IPS-20b (cell line): Measurements from ENCODE around the gene KDM4B.

Experiments used
- H3K27ac ChIP-seq: one replicate; pipeline ENCODE4 v1.5.1; 2013; ENCODE audit warnings: low read length
- H3K27me3 ChIP-seq: 2 replicates; pipeline ENCODE4 v1.6.1; 2013; ENCODE audit warnings: mild to moderate bottlenecking, low read length, inconsistent platforms; ENCODE audit not compliant: insufficient read depth
- H3K36me3 ChIP-seq: 2 replicates; pipeline ENCODE4 v1.6.1; 2013; ENCODE audit warnings: low read depth, mild to moderate bottlenecking, inconsistent platforms, low read length, moderate library complexity; ENCODE audit not compliant: insufficient read depth
- H3K4me1 ChIP-seq: 2 replicates; pipeline ENCODE4 v1.6.1; 2013; ENCODE audit warnings: mild to moderate bottlenecking, control low read depth, inconsistent platforms, low read length, moderate library complexity; ENCODE audit not compliant: insufficient read depth
- H3K4me3 ChIP-seq: 2 replicates; pipeline ENCODE4 v1.5.1; 2013; ENCODE audit warnings: mild to moderate bottlenecking, low read length, inconsistent platforms
- H3K9ac ChIP-seq: 2 replicates; pipeline ENCODE4 v1.6.1; 2013; ENCODE audit warnings: low read depth, mild to moderate bottlenecking, inconsistent platforms, low read length, moderate library complexity
- H3K9me3 ChIP-seq: 2 replicates; pipeline ENCODE4 v1.6.1; 2013; ENCODE audit warnings: mild to moderate bottlenecking, low read depth, low read length, inconsistent platforms; ENCODE audit not compliant: insufficient read depth

Gene KDM4B

GRCh38 chr19:5040544-5041167 lies 71.7 kb downstream of the KDM4B start:
- Histone ChIP-seq H3K36me3 (peaks cover 10% of the 10 kb centered on the region; the same call in 1 of the 2 replicates), H3K4me1 (no peaks in the 10 kb centered on the region), H3K27me3 (no peaks in the 10 kb centered on the region), H3K4me3 (no peak overlapping the region), H3K9ac (no peak overlapping the region), H3K27ac (no peak overlapping the region), H3K9me3 (no peaks in the 10 kb centered on the region)

GRCh38 chr19:5041168-5041912 lies 72.4 kb downstream of the KDM4B start:
- Histone ChIP-seq H3K27me3 (no peaks in the 10 kb centered on the region), H3K4me1 (no peaks in the 10 kb centered on the region), H3K4me3 (no peak overlapping the region), H3K36me3 (peaks cover 10% of the 10 kb centered on the region; the same call in 1 of the 2 replicates), H3K27ac (no peak overlapping the region), H3K9me3 (no peaks in the 10 kb centered on the region), H3K9ac (no peak overlapping the region)

GRCh38 chr19:5041913-5042187 lies 72.9 kb downstream of the KDM4B start:
- Histone ChIP-seq H3K4me1 (no peaks in the 10 kb centered on the region), H3K27me3 (no peaks in the 10 kb centered on the region), H3K9ac (no peak overlapping the region), H3K36me3 (peaks cover 10% of the 10 kb centered on the region; the same call in 1 of the 2 replicates), H3K27ac (no peak overlapping the region), H3K4me3 (no peak overlapping the region), H3K9me3 (no peaks in the 10 kb centered on the region)

GRCh38 chr19:5042556-5042955 lies 73.6 kb downstream of the KDM4B start:
- Histone ChIP-seq H3K4me3 (no peak overlapping the region), H3K9ac (no peak overlapping the region), H3K4me1 (no peaks in the 10 kb centered on the region), H3K9me3 (no peaks in the 10 kb centered on the region), H3K27ac (no peak overlapping the region), H3K27me3 (no peaks in the 10 kb centered on the region), H3K36me3 (peaks cover 10% of the 10 kb centered on the region; the same call in 1 of the 2 replicates)

DNA sequence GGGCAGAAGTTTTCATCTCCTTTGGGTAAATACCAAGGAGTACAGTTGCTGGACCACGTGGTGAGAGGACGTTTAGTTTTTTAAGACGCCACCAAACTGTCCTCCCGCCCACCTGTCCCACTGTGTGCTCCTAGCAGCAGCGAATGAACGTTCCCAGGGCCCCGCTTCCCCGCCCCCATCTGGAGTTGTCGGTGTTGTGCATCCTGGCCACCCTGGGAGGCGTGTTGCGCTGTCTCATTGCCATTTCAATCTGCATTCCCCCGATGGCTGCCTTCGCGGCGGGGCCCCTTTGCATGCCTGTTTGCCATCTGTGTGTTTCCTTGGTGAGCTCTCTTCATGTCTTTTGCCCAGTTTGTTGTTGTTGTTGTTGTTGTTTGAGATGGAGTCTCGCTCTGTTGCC lies 76.1 kb downstream of the KDM4B start:
- Histone ChIP-seq H3K9me3 (no peaks in the 10 kb centered on the region), H3K27me3 (no peaks in the 10 kb centered on the region), H3K9ac (no peak overlapping the region), H3K4me1 (no peaks in the 10 kb centered on the region), H3K27ac (no peak overlapping the region), H3K4me3 (no peak overlapping the region), H3K36me3 (peaks cover 10% of the 10 kb centered on the region; the same call in 1 of the 2 replicates)

DNA sequence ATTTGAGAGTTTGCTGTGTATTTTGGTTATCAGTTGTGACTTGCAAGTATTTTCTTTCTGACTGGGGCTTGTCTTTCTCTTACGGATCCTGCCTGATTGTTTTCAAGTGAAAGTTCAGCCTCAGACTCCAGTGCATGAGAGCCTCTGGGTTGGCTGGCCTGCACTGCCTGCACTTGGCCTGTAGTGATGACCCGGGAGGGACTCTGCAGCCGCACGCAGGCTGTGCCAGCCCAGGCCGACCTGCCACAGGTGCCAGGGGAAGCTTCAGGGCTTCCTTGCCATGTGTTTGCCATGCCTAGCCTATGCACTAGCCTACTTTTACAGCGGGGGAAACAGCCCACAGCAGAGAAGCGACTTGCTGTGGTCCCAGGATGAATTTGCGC lies 77.0 kb downstream of the KDM4B start:
- Histone ChIP-seq H3K4me1 (no peaks in the 10 kb centered on the region), H3K27me3 (no peaks in the 10 kb centered on the region), H3K9me3 (no peaks in the 10 kb centered on the region), H3K4me3 (no peak overlapping the region), H3K36me3 (peaks cover 5% of the 10 kb centered on the region; the same call in 1 of the 2 replicates), H3K9ac (no peak overlapping the region), H3K27ac (no peak overlapping the region)

DNA sequence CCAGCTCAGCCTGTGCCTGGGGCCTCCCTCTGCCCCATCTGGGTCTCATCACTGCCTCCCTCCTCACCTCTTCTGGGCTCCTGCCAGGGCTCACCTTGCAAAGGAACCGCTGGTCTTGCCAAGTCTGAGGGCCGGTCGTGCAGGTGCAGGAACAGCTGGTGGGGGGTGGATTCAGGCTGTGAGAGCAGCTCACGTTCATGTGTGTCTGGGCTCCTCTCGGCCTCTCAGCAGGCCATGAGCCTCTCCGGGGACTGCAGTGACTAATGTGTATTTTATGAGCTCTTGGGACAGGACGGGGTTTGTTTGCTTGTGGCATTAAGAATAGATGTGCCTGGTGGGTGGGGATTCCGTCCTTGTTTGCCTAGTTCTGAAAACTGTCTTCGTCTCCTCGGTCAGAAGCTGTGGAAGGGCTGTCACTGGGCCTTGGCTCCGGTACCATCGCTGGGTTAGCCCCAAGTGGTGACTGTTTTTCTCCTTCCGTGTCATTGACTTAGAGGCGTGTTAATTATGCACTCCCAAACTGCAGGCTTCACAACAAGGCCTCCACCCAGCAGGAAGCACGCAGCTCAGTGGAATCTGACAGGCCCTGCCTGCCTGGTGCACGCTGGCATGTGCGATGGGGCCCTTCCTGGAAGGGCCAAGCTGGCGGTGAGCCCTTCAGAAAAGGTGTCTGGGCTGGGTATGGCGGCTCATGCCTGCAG lies 77.6 kb downstream of the KDM4B start:
- Histone ChIP-seq H3K9me3 (no peaks in the 10 kb centered on the region), H3K27me3 (no peaks in the 10 kb centered on the region), H3K27ac (no peak overlapping the region), H3K9ac (no peak overlapping the region), H3K4me1 (no peaks in the 10 kb centered on the region), H3K36me3 (peaks cover 5% of the 10 kb centered on the region; the same call in 1 of the 2 replicates), H3K4me3 (no peak overlapping the region)

GRCh38 chr19:5047251-5047935 lies 78.5 kb downstream of the KDM4B start:
- no peaks in the 10 kb centered on the region for H3K9me3 ChIP-seq
- H3K27me3 ChIP-seq, result no peaks in the 10 kb centered on the region
- H3K27ac ChIP-seq, result no peak overlapping the region
- no peak overlapping the region for H3K9ac ChIP-seq
- no peaks in the 10 kb centered on the region for H3K4me1 ChIP-seq
- no peak overlapping the region for H3K4me3 ChIP-seq
- no peaks in the 10 kb centered on the region for H3K36me3 ChIP-seq

DNA sequence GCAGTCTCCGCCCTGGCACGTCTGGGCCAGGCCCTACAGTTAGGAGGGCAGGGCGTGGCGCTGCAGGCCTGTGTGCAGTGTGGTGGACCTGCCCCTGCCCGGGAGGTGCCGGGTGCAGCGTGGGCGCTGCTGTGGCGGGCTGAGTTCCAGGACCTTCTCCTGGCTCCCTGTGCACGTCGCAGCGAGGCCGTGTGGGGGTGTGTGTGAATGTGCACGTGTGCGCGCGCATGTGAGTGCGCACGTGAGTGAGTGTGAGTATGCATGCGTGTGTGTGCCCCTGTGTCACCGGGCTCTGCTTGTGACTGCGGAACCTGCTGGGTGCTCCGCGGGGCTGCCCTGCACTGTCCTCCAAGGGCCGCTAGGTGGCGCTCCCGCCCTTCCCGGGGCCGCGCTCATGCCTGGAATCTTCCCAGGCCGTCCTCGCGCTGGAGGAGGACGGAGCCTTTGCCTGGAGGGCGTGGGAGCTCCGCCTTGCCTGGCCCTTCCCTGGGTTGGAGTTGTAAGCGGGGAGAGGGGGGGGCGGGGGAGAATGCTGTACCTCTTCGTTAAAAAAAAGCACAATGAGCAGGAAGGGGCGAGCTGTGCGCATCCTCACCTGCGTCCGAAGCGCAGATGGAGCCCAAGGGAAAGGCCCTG lies 79.3 kb downstream of the KDM4B start:
- Histone ChIP-seq H3K9me3 (no peaks in the 10 kb centered on the region), H3K4me1 (no peaks in the 10 kb centered on the region), H3K36me3 (no peaks in the 10 kb centered on the region), H3K27ac (no peak overlapping the region), H3K4me3 (no peak overlapping the region), H3K9ac (no peak overlapping the region), H3K27me3 (no peaks in the 10 kb centered on the region)

DNA sequence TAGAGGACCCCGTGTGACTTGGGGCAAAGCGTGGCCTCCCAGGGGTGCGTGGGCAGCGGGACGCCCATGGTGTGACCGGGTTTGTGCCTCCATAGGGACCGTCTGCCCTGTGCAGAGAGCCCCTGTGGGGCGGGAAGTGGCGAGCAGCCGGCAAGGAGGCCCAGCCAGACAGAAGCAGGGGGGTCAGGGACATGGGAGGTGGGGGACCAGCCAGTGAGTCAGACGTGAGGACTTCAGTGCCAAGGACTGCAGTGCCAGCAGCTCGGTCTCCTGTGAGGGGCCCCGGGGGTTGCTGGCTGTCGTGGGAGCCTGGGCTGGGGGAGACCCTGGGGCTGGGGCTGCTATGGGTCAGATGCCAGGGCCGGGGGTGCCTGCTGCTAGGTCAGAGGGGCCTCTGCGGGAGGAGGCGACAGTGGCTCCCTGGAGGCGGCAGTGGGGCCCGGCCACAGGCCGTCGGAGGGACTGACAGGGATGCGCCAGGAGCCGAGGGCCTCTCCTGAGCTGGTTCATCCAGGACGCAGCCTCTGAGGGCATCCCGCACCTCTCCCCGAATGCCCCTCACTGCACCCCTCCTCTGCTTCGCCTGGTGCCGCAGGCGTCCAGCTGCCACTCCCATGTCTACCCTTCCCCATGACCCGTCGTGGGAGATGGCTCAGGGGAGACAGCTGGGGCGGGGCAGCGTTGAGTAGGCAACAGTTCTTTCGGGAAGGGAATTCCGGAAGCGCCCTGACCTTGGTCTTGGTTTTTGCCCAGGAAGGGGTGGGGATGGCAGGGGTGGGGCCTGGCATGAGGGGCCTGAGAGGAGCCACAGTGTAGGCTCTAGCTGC lies 80.0 kb downstream of the KDM4B start:
- H3K9me3 ChIP-seq, result no peaks in the 10 kb centered on the region
- no peak overlapping the region for H3K27ac ChIP-seq
- H3K4me3 ChIP-seq, result no peak overlapping the region
- no peak overlapping the region for H3K9ac ChIP-seq
- no peaks in the 10 kb centered on the region for H3K36me3 ChIP-seq
- H3K4me1 ChIP-seq, result no peaks in the 10 kb centered on the region
- no peaks in the 10 kb centered on the region for H3K27me3 ChIP-seq

DNA sequence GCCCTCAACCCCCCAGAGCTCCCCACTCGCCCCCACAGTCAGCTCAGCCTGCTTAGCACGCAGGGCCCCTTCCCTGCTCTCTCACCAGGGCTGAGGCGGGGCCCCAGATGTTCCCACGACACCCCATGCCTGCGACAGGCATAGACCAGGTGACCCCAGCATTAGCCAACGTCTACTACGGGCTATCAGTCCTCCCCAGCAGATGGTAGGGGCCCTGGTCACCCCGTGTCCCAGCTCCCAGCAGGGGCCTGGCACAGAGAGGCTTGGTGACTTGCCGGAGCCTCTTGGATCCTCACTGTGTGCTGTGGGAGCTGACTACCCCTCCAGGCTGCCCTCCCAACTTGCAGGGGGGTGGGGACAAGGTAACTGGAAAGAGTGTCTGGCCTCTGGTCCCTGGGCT lies 80.6 kb downstream of the KDM4B start:
- H3K27me3 ChIP-seq, result no peaks in the 10 kb centered on the region
- no peak overlapping the region for H3K27ac ChIP-seq
- H3K9ac ChIP-seq, result no peak overlapping the region
- no peaks in the 10 kb centered on the region for H3K4me1 ChIP-seq
- H3K36me3 ChIP-seq, result no peaks in the 10 kb centered on the region
- no peaks in the 10 kb centered on the region for H3K9me3 ChIP-seq
- H3K4me3 ChIP-seq, result no peak overlapping the region
